Measurements from ENCODE around the gene CPTP.

GRCh38 chr1:1292851-1293250 is 31.8 kb upstream of the CPTP start:
- TF ChIP-seq CTCF (IDR thresholded peaks at IDR 0.05) (no peak), EP300 (IDR thresholded peaks at IDR 0.05) (no peak)
